IgD-negative memory B cell (primary cell): ENCODE data around the gene ZFHX3. TPM values are rescaled to one million over a fixed set of nuclear protein-coding genes. Genes with fewer than 3 reads are reported as not detected.

ENCODE experiments used
- H3K27ac Mint-ChIP-seq, 3 donors: one replicate each; pipeline ENCODE4 v1.8.0; 2020 to 2022; ENCODE audit warnings: mild to moderate bottlenecking in 3 of 3, mixed read lengths in 3 of 3, moderate library complexity in 1 of 3
- H3K27me3 Mint-ChIP-seq: one replicate; pipeline ENCODE4 v1.8.0; 2021; ENCODE audit warnings: mixed read lengths
- H3K36me3 Mint-ChIP-seq: one replicate; pipeline ENCODE4 v1.8.0; 2020; ENCODE audit warnings: mild to moderate bottlenecking, mixed read lengths
- H3K4me1 Mint-ChIP-seq, 3 donors: one replicate each; pipeline ENCODE4 v1.8.0; 2020 to 2022; ENCODE audit warnings: mixed read lengths in 3 of 3, mild to moderate bottlenecking in 1 of 3
- H3K4me3 Mint-ChIP-seq, 4 donors: one replicate each; pipeline ENCODE4 v1.8.0; 2020 to 2022; ENCODE audit warnings: mild to moderate bottlenecking in 4 of 4, mixed read lengths in 4 of 4, moderate library complexity in 3 of 4
- H3K9me3 Mint-ChIP-seq, 3 donors: one replicate each; pipeline ENCODE4 v1.8.0; 2020 to 2021; ENCODE audit warnings: mixed read lengths in 3 of 3, mild to moderate bottlenecking in 1 of 3
- polyA plus RNA-seq: library from polyadenylated mRNA; unstranded; fragments of 300-500 nt; fragmentation: Illumina TruSeq; gene quantifications from one replicate; pipeline ENCODE4 v1.2.3, GENCODE V29; 2021

Gene ZFHX3
- polyA plus RNA-seq, 1 donor from 2014 or later, result 1.6 TPM

DNA sequence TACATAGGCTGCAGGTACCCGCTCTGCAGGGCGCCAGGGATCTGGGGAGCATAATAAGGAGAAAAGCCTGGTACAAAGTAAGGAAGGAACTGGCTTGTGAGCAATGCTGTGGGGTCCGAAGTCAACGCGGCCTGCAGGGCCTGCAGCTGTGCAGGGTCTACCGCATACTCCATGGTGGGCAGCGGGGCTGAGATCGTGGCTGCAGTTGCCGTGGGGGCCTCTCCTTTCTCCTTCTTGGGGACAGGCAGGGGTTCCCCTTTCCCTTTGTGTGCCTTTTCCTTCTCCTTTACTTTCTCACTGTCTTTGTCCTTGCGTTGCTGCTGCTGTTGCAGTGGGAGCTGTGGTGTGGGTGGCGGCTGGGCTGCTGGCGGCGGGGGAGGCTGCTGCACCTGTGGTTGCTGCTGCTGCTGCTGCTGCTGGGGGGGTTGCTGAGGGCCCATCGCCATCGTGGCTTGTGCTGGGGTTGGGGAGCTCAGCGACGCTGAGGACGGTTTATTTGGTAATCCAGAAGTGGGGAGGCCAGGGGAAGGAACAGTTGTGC, 259.6 kb downstream of the ZFHX3 start:
- peaks cover 5% of the 10 kb centered on the region for H3K36me3 Mint-ChIP-seq
- peaks cover 0 to 6% (median 3%) of the 10 kb centered on the region in 3 donors for H3K4me1 Mint-ChIP-seq
- peak overlapping the region; percentile 76 to 95 (median 80) for H3K4me3 Mint-ChIP-seq
- H3K9me3 Mint-ChIP-seq, result no peaks in the 10 kb centered on the region
- H3K27ac Mint-ChIP-seq, result peak overlapping the region in 1 of 3 donors; percentile 42
- peaks cover 5% of the 10 kb centered on the region for H3K27me3 Mint-ChIP-seq

DNA sequence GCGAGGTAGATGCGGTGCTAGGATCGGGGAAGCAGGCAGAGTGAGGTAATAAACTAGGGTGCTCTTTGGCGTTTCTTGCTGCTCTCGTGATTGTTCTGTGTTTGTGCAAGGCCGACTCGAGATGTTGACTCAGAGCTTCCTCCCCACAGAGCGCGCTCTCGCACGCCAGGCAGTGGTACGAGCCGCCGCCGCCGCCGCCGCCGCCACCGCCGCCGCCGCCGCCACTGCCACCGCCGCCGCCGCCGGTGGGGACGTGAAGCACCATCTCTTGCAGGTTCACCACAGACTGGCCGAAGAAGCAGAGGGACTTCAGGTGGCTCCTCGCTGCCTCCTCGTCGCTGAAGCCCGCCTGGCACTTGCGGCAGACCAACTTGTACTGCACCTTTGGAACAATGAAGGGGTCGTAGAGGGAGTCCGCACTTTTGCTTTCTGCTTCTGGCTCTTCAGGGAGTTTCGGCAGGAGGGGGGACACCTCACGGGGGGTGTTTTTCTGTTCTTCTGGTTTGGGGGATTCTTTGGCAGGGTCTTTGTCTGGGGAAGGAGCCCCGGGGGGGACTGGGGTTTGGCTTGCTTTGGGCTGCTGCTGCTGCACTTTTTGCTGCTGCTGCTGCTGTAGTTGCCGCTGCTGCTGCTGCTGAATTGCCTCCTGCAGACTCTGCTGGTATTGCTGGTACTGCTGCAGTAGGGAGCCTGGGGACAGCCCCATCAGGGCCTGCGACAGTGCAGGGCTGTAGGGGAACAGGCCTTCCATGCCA, 260.2 kb downstream of the ZFHX3 start:
- Mint-ChIP-seq H3K27ac (peak overlapping the region in 1 of 3 donors; percentile 42), H3K4me1 (peaks cover 0 to 6% (median 3%) of the 10 kb centered on the region in 3 donors), H3K36me3 (peaks cover 3% of the 10 kb centered on the region), H3K9me3 (no peaks in the 10 kb centered on the region), H3K4me3 (peak overlapping the region; percentile 76 to 95 (median 84)), H3K27me3 (peaks cover 5% of the 10 kb centered on the region)

DNA sequence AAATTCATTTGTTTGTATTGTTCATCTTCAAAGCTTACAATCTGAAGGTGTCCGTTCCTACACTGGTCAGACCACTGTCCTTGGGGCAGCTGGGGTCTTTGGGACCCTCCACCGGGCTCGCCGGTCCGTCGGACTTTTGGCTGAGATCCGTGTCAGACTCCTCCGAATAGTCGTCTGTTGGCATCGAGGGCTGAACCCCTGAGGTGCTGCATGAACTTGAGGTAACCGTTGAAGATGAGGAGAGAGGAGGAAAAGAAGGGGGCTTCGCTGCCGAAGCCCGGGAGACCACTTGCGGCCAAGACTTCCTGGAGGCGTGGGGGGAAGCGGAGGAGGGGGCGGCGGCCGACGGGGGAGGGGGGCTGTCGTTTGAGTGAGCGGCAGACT, 260.8 kb downstream of the ZFHX3 start:
- Mint-ChIP-seq H3K4me3 (peak overlapping the region; percentile 76 to 95 (median 84)), H3K27ac (no peak overlapping the region), H3K36me3 (peaks cover 3% of the 10 kb centered on the region), H3K27me3 (peaks cover 5% of the 10 kb centered on the region), H3K9me3 (no peaks in the 10 kb centered on the region), H3K4me1 (peaks cover 0 to 6% (median 3%) of the 10 kb centered on the region in 3 donors)

DNA sequence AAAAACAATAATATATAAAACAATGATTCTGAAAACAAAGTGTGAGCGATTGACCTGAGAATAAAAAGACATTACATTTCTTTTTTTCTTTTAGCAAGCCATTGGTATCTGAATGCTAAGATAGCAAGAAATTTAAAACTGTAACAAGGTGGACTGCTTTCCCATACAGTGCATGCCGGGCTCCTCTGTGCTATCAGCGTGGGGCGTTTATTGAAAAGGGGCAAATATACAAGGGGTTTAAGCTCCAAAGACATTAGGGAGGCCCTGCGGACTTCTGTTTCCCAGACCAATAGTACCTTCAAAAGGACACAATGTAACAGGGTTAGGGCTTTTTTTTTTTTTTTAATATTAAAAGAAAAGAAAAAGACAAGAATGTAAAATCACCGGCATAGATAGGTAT, 261.3 kb downstream of the ZFHX3 start:
- peaks cover 5% of the 10 kb centered on the region for H3K27me3 Mint-ChIP-seq
- peaks cover 3% of the 10 kb centered on the region for H3K36me3 Mint-ChIP-seq
- no peaks in the 10 kb centered on the region for H3K9me3 Mint-ChIP-seq
- no peak overlapping the region for H3K27ac Mint-ChIP-seq
- peaks cover 0 to 6% (median 3%) of the 10 kb centered on the region in 3 donors for H3K4me1 Mint-ChIP-seq
- H3K4me3 Mint-ChIP-seq, result peak overlapping the region in 3 of 4 donors; percentile 26 to 62 (median 52)

DNA sequence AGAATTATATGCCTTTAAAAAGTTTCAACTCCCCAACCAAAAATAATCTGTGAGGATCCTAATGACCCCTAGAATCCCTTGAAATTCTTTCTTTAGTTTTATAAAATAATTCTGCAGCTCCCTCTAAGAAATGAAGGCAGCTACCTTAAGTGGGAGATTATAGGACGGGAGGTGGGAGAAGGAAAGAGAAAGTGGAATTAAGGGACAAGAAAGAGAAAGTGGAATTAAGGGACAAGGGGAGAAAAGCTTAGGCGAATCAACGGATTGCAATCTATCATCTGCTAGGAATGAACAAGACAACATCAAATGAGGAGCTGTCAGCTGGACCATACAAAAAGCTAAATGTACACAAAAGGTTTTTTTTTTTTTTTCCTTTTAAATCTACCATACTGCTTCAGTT, 262.0 kb downstream of the ZFHX3 start:
- Mint-ChIP-seq H3K4me3 (no peak overlapping the region), H3K9me3 (no peaks in the 10 kb centered on the region), H3K36me3 (peaks cover 3% of the 10 kb centered on the region)

DNA sequence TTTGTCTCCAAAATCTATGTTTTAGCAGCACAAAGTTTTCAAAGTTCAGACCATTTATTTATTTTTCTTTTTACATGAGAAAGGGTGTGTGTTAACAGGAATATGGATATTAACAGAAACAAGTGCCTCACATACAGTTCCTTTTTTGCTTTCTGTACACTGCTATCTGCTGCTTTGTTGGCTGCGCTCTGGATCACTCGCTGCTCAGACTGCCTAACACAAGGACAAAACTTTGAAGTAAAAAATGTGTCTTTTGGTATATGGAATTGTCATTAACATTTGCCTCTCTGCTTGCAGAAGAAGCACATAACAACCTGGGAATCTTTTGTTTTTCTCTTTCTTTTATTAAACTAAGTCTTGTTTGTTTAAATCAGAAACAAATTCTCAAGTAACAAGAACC, 262.8 kb downstream of the ZFHX3 start:
- Mint-ChIP-seq H3K4me1 (peaks cover 0 to 6% (median 3%) of the 10 kb centered on the region in 3 donors), H3K27ac (no peak overlapping the region), H3K9me3 (no peaks in the 10 kb centered on the region), H3K4me3 (no peak overlapping the region), H3K36me3 (peaks cover 3% of the 10 kb centered on the region), H3K27me3 (peaks cover 5% of the 10 kb centered on the region)

More for the DNA sequence above, 262.0 kb downstream of the ZFHX3 start:
- peaks cover 5% of the 10 kb centered on the region for H3K27me3 Mint-ChIP-seq
- no peak overlapping the region for H3K27ac Mint-ChIP-seq
- peaks cover 0 to 6% (median 3%) of the 10 kb centered on the region in 3 donors for H3K4me1 Mint-ChIP-seq

DNA sequence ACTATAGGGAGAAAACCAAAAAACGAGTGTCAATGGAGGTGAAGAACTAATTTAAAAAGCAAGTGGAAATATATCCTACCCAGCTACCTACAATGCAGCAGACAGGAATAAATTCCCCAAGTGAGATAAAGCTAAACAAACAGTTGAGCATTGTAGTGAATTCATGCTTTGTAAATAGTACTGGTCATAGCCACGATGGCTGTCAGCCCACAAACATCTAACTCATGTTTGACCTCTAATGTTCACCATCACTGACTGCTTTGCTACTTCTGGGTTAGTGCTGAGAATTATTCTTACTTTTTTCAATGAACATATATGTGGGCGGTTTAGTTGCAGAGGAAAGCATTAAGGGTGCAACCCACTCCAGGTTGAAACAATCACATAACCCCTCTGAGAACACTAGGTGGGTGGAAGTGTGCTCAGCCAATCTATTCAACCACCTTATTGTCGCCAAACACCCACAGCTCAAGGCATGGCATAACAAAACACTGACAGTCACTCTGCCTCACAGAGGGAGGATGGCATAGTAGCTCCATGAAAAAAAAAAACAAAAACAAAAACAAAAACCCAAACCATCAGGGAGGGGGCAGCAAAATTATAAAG, 264.1 kb downstream of the ZFHX3 start:
- no peaks in the 10 kb centered on the region for H3K9me3 Mint-ChIP-seq
- no peak overlapping the region for H3K27ac Mint-ChIP-seq
- peaks cover 5% of the 10 kb centered on the region for H3K27me3 Mint-ChIP-seq
- H3K4me3 Mint-ChIP-seq, result peak overlapping the region in 1 of 4 donors; percentile 63
- H3K36me3 Mint-ChIP-seq, result peaks cover 2% of the 10 kb centered on the region
- H3K4me1 Mint-ChIP-seq, result peaks cover 0 to 6% (median 3%) of the 10 kb centered on the region in 3 donors

DNA sequence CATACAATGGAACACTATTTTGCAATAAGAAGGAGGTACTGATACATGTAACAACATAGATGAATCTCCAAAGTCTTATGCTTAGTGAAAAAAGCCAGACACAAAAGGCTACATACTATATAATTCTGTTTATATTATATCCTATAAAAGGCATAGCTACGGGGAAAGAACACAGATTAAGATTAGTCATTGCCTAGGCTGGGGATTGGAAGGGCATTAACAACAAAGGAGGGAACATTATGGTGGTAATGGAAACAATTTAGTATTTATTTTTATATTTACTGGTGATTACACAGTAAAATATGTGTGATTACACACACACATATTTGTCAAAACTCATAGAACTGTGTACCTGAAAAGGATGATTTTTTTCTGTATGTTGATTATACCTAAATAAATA, 278.1 kb downstream of the ZFHX3 start:
- Mint-ChIP-seq H3K27ac (no peak overlapping the region), H3K27me3 (no peaks in the 10 kb centered on the region), H3K4me3 (no peak overlapping the region), H3K9me3 (peaks cover 3 to 15% (median 10%) of the 10 kb centered on the region in 3 donors), H3K36me3 (no peaks in the 10 kb centered on the region), H3K4me1 (no peaks in the 10 kb centered on the region)

DNA sequence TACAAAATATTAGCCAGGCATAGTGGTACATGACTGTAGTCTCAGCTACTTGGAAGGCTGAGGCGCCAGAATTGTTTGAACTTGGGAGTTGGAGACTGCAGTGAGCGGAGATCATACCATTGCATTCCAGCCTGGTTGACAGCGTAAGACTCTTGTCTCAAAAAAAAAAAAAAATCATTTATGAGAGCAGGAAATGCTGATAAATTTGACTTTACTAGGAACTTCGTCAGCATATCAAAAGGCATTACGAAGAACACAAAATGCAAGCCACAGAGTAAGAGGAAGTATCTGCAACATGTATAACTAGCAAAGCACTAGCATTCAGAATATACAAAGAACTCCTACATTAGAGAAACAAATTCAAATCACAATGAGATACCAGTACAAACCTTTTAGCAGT, 279.3 kb downstream of the ZFHX3 start:
- H3K36me3 Mint-ChIP-seq, result no peaks in the 10 kb centered on the region
- H3K27ac Mint-ChIP-seq, result no peak overlapping the region
- no peak overlapping the region for H3K4me3 Mint-ChIP-seq
- peaks cover 3 to 15% (median 10%) of the 10 kb centered on the region in 3 donors for H3K9me3 Mint-ChIP-seq
- no peaks in the 10 kb centered on the region for H3K4me1 Mint-ChIP-seq
- H3K27me3 Mint-ChIP-seq, result no peaks in the 10 kb centered on the region

DNA sequence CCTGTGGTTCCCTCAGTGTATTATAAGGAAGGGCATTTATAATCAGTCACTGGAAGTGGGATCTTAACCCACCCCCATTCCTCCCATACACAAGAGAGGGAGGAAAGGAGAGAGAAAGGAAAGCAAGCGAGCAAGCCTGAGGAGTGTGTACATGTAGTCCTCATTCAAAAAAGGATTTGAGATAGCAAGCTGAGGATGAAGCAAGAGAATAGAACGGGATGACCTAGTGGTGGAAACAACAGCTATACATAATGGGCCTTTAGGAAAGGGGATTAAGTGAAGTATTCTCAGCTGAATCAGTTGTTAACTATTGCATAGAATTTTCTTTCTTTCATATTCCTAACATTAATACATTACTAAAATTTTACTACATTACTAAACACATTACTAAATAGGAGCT, 281.4 kb downstream of the ZFHX3 start:
- Mint-ChIP-seq H3K36me3 (peaks cover 2% of the 10 kb centered on the region), H3K4me3 (no peak overlapping the region), H3K27ac (no peak overlapping the region), H3K27me3 (no peaks in the 10 kb centered on the region), H3K4me1 (no peaks in the 10 kb centered on the region), H3K9me3 (peaks cover 3 to 11% (median 6%) of the 10 kb centered on the region in 3 donors)

DNA sequence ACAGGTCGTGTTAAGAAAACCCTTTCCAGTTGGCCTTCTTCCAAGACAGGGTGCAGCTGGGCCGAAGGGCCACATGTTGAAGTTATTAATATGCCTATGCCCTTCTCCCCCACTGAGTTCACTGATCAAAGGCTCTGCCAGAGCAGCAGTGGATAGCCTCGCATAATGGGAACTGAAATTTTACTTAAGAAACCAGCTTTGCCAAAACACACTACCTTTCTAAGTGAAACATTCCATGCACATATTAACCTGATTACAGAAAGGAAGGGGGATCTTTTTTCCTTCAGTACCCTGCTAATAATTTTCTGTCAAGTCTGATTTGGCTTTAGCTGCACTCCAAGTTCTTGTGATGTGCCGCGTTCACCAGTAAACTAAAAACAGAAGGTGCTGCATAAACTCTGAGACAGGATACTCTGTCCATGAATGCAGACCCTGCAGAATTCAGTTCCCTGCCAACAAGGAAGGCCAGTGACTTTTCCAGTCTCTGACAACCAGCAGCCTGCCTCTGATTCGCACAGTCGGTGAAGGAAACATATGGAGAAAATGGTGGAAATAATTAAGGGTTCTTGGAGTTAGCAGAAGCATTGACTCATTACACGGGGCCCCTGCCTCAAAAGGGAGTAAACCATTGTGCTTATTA, 283.8 kb downstream of the ZFHX3 start:
- Mint-ChIP-seq H3K4me1 (no peaks in the 10 kb centered on the region), H3K4me3 (no peak overlapping the region), H3K27ac (no peak overlapping the region), H3K36me3 (peaks cover 2% of the 10 kb centered on the region), H3K9me3 (no peaks in the 10 kb centered on the region), H3K27me3 (no peaks in the 10 kb centered on the region)

DNA sequence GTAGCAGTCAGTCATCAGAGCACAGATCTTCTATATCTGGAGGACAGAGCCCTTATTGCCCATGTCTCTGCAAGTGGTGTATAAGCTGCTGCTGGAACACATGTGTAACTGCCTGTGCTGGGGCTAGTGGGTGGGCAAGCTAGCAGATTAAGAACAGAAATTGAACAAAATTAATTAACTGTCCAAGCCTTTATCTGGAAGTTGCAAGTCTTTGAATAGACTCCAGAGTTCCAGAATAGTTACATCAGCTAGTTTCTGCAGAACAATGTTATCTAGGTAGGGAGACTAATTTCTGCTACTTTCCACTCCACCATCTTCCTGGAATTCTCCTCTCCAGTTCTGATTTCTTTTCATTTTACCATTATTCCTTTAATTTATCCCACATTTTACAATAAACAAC, 287.3 kb downstream of the ZFHX3 start:
- H3K36me3 Mint-ChIP-seq, result peaks cover 5% of the 10 kb centered on the region
- no peaks in the 10 kb centered on the region for H3K27me3 Mint-ChIP-seq
- H3K27ac Mint-ChIP-seq, result no peak overlapping the region
- H3K4me1 Mint-ChIP-seq, result no peaks in the 10 kb centered on the region
- H3K4me3 Mint-ChIP-seq, result no peak overlapping the region
- H3K9me3 Mint-ChIP-seq, result peaks cover 1 to 15% (median 2%) of the 10 kb centered on the region in 3 donors

DNA sequence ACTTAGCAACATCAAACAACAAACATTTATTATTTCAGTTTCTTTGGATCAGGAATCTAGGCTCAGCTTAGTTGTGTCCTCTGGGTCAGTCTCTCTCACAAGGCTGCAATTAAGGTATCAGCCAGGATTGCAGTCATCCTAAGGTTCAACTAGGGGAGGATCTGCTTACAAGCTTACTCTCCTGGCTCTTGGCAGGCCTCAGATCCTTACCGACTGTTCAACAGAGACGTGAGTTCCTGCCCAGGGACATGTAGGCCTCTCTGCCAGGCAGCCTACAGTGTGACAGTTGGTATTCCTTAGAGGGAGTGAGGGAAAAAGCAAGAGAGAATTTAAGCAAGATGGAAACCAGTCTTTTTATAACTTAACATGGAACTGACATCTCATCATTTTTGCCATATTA, 294.0 kb downstream of the ZFHX3 start:
- H3K36me3 Mint-ChIP-seq, result peaks cover 3% of the 10 kb centered on the region
- H3K27ac Mint-ChIP-seq, result no peak overlapping the region
- H3K4me1 Mint-ChIP-seq, result peaks cover 0 to 3% (median 0%) of the 10 kb centered on the region in 3 donors
- H3K27me3 Mint-ChIP-seq, result no peaks in the 10 kb centered on the region
- no peak overlapping the region for H3K4me3 Mint-ChIP-seq
- H3K9me3 Mint-ChIP-seq, result peaks cover 1 to 14% (median 5%) of the 10 kb centered on the region in 3 donors

DNA sequence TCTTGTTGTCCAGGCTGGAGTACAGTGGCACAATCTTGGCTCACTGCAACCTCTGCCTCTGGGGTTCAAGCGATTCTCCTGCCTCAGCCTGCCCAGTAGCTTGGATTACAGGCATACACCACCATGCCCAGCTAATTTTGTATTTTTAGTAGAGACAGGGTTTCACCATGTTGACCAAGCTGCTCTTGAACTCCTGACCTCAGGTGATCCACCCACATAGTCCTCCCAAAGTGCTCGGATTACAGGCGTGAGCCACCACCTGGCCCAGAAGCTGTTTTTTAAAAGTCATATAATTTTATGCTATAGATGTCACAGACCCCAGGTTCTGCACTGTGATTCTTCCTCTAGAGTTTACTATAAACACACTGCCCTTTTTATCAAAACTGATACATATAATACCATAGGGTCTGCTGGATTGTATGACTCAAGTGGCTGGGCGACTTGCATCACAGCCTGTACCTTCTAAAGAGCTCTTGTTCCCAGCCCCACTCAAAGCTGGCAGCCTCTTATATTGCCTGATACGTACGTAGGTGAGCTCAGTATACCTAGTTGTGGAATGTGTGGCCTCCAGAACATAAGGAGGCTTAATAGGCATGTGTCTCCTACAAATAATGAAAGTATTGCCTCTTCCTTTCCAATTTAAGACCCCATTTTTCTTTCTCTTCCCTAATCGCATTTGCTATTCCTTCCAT, 295.8 kb downstream of the ZFHX3 start:
- Mint-ChIP-seq H3K36me3 (peaks cover 6% of the 10 kb centered on the region), H3K4me3 (no peak overlapping the region), H3K27me3 (no peaks in the 10 kb centered on the region), H3K4me1 (peaks cover 0 to 3% (median 0%) of the 10 kb centered on the region in 3 donors), H3K9me3 (peaks cover 1 to 4% (median 3%) of the 10 kb centered on the region in 3 donors), H3K27ac (no peak overlapping the region)
